ENCODE results near the gene NCAM1. TPM values are rescaled to one million over a fixed set of nuclear protein-coding genes. Genes with fewer than 3 reads are reported as not detected.

Gene NCAM1
- total RNA-seq, 1 donor from 2014 or later: 76.7 TPM

GRCh38 chr11:113278925-113279324 is 317.7 kb downstream of the NCAM1 start:
- Mint-ChIP-seq H3K4me1 (peaks cover 21% of the 10 kb centered on the region), H3K27ac (ENCODE audit: unreplicated experiment) (no peak overlapping the region), H3K4me3 (no peak overlapping the region), H3K36me3 (ENCODE audit: low read depth) (peaks cover 6% of the 10 kb centered on the region), H3K27me3 (ENCODE audit: low read depth) (no peaks in the 10 kb centered on the region), H3K9me3 (no peaks in the 10 kb centered on the region)
- no peak for DNase-seq (ENCODE audit: low read depth, low spot score)
- no peak for TF ChIP-seq CTCF (conservative IDR thresholded peaks at IDR 0.05)

GRCh38 chr11:113279591-113279990 is 318.4 kb downstream of the NCAM1 start:
- no peak for DNase-seq (ENCODE audit: low read depth, low spot score)
- Mint-ChIP-seq H3K4me1 (peaks cover 21% of the 10 kb centered on the region), H3K27ac (ENCODE audit: unreplicated experiment) (no peak overlapping the region), H3K36me3 (ENCODE audit: low read depth) (peaks cover 6% of the 10 kb centered on the region), H3K27me3 (ENCODE audit: low read depth) (no peaks in the 10 kb centered on the region), H3K4me3 (no peak overlapping the region), H3K9me3 (no peaks in the 10 kb centered on the region)
- TF ChIP-seq CTCF (conservative IDR thresholded peaks at IDR 0.05): no peak

- H3K4me3 Mint-ChIP-seq: no peak overlapping the region
- no peak overlapping the region for H3K27ac Mint-ChIP-seq (ENCODE audit: unreplicated experiment)
- no peak for TF ChIP-seq CTCF (conservative IDR thresholded peaks at IDR 0.05)
- peaks cover 2% of the 10 kb centered on the region for H3K36me3 Mint-ChIP-seq (ENCODE audit: low read depth)
- H3K27me3 Mint-ChIP-seq (ENCODE audit: low read depth): no peaks in the 10 kb centered on the region
- H3K9me3 Mint-ChIP-seq: no peaks in the 10 kb centered on the region
- peaks cover 7% of the 10 kb centered on the region for H3K4me1 Mint-ChIP-seq
- no peak for DNase-seq (ENCODE audit: low read depth, low spot score)
These were observed 320.0 kb downstream of the NCAM1 start for GRCh38 chr11:113281052-113281725.

- H3K9me3 Mint-ChIP-seq: no peaks in the 10 kb centered on the region
- H3K4me1 Mint-ChIP-seq: peaks cover 10% of the 10 kb centered on the region
- no peaks in the 10 kb centered on the region for H3K36me3 Mint-ChIP-seq (ENCODE audit: low read depth)
- H3K27me3 Mint-ChIP-seq (ENCODE audit: low read depth): peaks cover 4% of the 10 kb centered on the region
- no peak overlapping the region for H3K4me3 Mint-ChIP-seq
- no peak for TF ChIP-seq CTCF (conservative IDR thresholded peaks at IDR 0.05)
- DNase-seq (ENCODE audit: low read depth, low spot score): no peak
- H3K27ac Mint-ChIP-seq (ENCODE audit: unreplicated experiment): no peak overlapping the region
These were observed 321.7 kb downstream of the NCAM1 start for GRCh38 chr11:113282898-113283437.

GRCh38 chr11:113283881-113284280 is 322.7 kb downstream of the NCAM1 start:
- Mint-ChIP-seq H3K9me3 (no peaks in the 10 kb centered on the region), H3K4me1 (peaks cover 18% of the 10 kb centered on the region), H3K4me3 (no peak overlapping the region), H3K27me3 (ENCODE audit: low read depth) (peaks cover 4% of the 10 kb centered on the region), H3K27ac (ENCODE audit: unreplicated experiment) (no peak overlapping the region), H3K36me3 (ENCODE audit: low read depth) (no peaks in the 10 kb centered on the region)
- no peak for TF ChIP-seq CTCF (conservative IDR thresholded peaks at IDR 0.05)
- no peak for DNase-seq (ENCODE audit: low read depth, low spot score)

Measured in neural crest cell (in vitro differentiated cells).